Gastrocnemius medialis (tissue), 4 donors: Measurements from ENCODE around the gene KIF17. TPM values are rescaled to one million over a fixed set of nuclear protein-coding genes. Genes with fewer than 3 reads are reported as not detected.

Experiments used
- ATAC-seq, 2 donors: fragments of 150-250 bp; one replicate each; pipeline ENCODE4 v1.9.1; 2016
- DNase-seq, 2 donors: peaks; one replicate each; pipeline ENCODE4 v3.0.0-alpha.2; 2019
- H3K27ac ChIP-seq, 4 donors: fragments of 200-600 bp; sonication (generic); 1 replicate in 1 of 4; 2 replicates in 3 of 4; pipeline ENCODE4 v1.5.1; 2016 to 2018; ENCODE audit warnings: mild to moderate bottlenecking in 2 of 4, moderate library complexity in 1 of 4
- H3K27me3 ChIP-seq, 3 donors: fragments of 200-600 bp; sonication (generic) in 2 of 3; 1 replicate in 1 of 3; 2 replicates in 2 of 3; pipeline versions ENCODE4 v1.5.1 to v1.6.0; 2016 to 2019; ENCODE audit warnings: mild to moderate bottlenecking in 1 of 3, moderate library complexity in 1 of 3
- H3K36me3 ChIP-seq, 2 donors: fragments of 200-600 bp; sonication (generic) in 1 of 2; one replicate each; pipeline ENCODE4 v1.5.1; 2017 to 2018
- H3K4me1 ChIP-seq, 2 donors: fragments of 200-600 bp; sonication (generic) in 1 of 2; one replicate each; pipeline ENCODE4 v1.5.1; 2016 to 2017; ENCODE audit warnings: mild to moderate bottlenecking in 2 of 2
- H3K4me3 ChIP-seq, 4 donors: fragments of 200-600 bp; sonication (generic) in 3 of 4; 1 replicate in 1 of 4; 2 replicates in 3 of 4; pipeline ENCODE4 v1.5.1; 2016 to 2019; ENCODE audit warnings: mild to moderate bottlenecking in 2 of 4
- H3K9me3 ChIP-seq, 3 donors: fragments of 200-600 bp; sonication (generic) in 2 of 3; 1 replicate in 1 of 3; 2 replicates in 2 of 3; pipeline ENCODE4 v1.5.1; 2016 to 2019
- POLR2A ChIP-seq, 2 donors: fragments of 450-650 bp; IDR thresholded peaks; one replicate each; pipeline ENCODE4 v1.6.1; 2017; ENCODE audit warnings: antibody characterized with exemption in 2 of 2, mild to moderate bottlenecking in 2 of 2, moderate library complexity in 2 of 2
- in situ Hi-C, 4 donors: fragments of 200-750 bp; cut with MboI; loops; one replicate each; pipeline versions ENCODE4 v1.15.0 to v1.8.0; 2017; ENCODE audit warnings: low sequenced_read_pairs in 4 of 4
- intact Hi-C: fragments of 100-400 bp; cut with DNase I; formaldehyde crosslinking; loops from one replicate; pipeline ENCODE4 v1.15.1; 2023; ENCODE audit warnings: low total_unique reads
- total RNA-seq, 4 donors: library from RNA; depleted of rRNA; stranded (reverse); fragments of >200 nt; gene quantifications; one replicate each; pipeline versions ENCODE4 v1.1.0 to v1.2.3, GENCODE V29; 2016
- TF ChIP-seq, protein P1 (sequence below), 5 experiments: fragments of 450-650 bp in 3 of 5; fragments of 200-600 bp in 2 of 5; sonication (generic) in 2 of 5; IDR thresholded peaks in 4 of 5; conservative IDR thresholded peaks in 1 of 5; 1 replicate in 4 of 5; 2 replicates in 1 of 5; pipeline ENCODE4 v1.5.1; 2016 to 2019; ENCODE audit warnings: antibody characterized with exemption in 5 of 5, mild to moderate bottlenecking in 3 of 5, moderate library complexity in 3 of 5

KIF17 gene
- total RNA-seq, 4 donors from 2014 or later: 2.6 to 3.8 (median 3.0) TPM

DNA sequence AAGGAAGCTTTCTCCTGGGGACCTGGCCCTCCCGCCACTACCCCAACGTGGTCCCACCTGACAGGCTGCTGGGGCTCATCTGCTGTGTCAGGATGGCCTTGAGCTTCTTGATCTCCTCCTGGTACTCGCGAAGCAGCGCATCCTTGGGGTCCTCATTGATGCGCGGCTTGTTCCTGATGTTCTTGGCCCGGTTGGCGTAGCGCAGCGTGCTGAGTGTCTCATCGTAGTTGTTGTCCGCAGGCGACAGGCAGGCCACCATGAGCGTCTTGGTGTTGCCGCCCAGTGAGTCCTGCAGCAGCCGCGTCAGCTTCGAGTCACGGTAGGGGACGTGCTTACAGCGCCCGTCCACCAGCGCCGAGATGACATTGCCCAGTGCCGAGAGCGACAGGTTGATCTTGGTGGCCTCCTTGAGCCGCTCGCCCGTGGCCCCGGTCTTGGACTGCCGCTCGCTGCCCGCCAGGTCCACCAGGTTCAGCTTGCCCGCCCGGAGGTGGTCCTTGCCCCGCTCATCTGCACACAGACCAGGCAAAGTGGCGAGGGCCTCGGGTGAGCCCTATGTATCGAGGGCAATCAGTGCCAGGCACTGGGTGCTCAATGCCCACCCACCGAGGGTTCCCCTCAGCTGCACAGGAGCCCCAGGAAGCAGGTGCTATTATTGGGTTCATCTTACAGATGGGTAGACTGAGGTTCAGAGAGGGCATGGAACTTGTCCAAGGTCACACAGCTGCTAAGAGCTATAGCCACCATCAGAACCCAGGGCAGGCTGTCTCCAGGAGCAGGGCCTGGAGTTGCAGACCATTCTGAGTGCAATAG lies 13.2 kb downstream of the KIF17 start:
- peaks cover 6% of the 10 kb centered on the region in 2 donors for H3K4me1 ChIP-seq
- no peak overlapping the region for H3K27ac ChIP-seq
- no peak for ATAC-seq
- TF ChIP-seq, protein P1, sequence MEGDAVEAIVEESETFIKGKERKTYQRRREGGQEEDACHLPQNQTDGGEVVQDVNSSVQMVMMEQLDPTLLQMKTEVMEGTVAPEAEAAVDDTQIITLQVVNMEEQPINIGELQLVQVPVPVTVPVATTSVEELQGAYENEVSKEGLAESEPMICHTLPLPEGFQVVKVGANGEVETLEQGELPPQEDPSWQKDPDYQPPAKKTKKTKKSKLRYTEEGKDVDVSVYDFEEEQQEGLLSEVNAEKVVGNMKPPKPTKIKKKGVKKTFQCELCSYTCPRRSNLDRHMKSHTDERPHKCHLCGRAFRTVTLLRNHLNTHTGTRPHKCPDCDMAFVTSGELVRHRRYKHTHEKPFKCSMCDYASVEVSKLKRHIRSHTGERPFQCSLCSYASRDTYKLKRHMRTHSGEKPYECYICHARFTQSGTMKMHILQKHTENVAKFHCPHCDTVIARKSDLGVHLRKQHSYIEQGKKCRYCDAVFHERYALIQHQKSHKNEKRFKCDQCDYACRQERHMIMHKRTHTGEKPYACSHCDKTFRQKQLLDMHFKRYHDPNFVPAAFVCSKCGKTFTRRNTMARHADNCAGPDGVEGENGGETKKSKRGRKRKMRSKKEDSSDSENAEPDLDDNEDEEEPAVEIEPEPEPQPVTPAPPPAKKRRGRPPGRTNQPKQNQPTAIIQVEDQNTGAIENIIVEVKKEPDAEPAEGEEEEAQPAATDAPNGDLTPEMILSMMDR (IDR thresholded peaks at IDR 0.05 in 4 of 5, conservative IDR thresholded peaks at IDR 0.05 in 1 of 5): no peak
- no peak for TF ChIP-seq POLR2A (IDR thresholded peaks at IDR 0.05)
- intact Hi-C loops: no loop called here
- no peak for DNase-seq
- no peaks in the 10 kb centered on the region for H3K9me3 ChIP-seq
- H3K4me3 ChIP-seq: no peak overlapping the region
- no peaks in the 10 kb centered on the region for H3K36me3 ChIP-seq
- H3K27me3 ChIP-seq: no peaks in the 10 kb centered on the region
- in situ Hi-C loops: loop anchor here in 1 of 4 donors (25.0 kb wide), 1 partner anchor 658 kb away; no protein-coding TSS in a partner anchor

DNA sequence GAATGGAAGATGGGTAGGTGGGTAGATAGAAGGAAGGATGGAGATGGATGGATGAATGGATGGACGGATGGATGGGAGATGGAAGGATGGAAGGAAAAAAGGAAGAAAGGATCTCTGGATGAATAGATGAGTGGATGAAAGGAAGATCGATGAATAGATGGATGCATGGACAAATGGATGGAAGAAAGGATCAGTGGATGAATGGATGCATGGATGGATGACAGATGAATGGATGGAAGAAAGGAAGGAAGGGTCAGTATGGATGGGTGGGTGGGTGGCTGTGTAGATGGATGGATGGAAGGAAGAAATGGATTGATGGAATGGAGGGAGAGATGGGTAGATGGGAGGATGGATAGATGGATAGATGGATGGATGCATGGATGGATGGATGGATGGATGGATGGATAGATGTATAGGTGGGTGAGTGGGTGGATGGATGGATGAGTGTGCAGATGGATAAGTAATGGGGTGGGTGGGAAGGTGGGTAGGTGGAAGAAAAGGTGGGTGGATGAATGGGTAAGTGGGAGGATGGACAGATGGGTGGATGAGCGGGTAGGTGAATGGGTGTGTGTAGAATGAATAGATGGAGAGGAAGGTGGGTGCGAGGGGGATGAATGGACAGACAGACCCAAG lies 14.6 kb downstream of the KIF17 start:
- Histone ChIP-seq H3K27ac (no peak overlapping the region), H3K36me3 (no peaks in the 10 kb centered on the region), H3K4me3 (no peak overlapping the region), H3K9me3 (no peaks in the 10 kb centered on the region), H3K27me3 (no peaks in the 10 kb centered on the region), H3K4me1 (peaks cover 6 to 9% of the 10 kb centered on the region in 2 donors)
- ATAC-seq: no peak
- no peak for DNase-seq
- in situ Hi-C loops: loop anchor here in 1 of 4 donors (25.0 kb wide), 1 partner anchor 659 kb away; no protein-coding TSS in a partner anchor
- TF ChIP-seq POLR2A (IDR thresholded peaks at IDR 0.05): no peak
- TF ChIP-seq, protein P1 (IDR thresholded peaks at IDR 0.05 in 4 of 5, conservative IDR thresholded peaks at IDR 0.05 in 1 of 5): no peak
- intact Hi-C loops: no loop called here

DNA sequence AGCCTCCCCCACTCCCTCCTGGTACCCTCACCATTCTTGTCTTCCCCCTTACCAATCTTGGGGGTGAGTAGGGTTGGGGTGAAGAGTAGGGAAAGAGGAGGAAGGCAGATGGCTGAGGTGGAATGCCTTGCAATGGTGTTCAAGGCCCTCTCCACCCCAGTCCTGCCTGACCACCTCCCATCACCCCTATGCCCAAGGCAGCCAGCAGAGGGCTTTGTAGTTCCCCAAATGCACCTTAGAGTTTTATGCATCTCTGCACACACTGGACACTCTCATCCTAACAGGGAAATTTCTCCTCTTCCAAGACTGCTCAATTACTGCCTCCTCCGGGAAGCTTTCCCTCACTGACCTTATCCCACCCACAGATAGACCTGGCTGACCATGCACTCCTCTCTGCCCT lies 15.4 kb downstream of the KIF17 start:
- Histone ChIP-seq H3K4me1 (peaks cover 6 to 9% of the 10 kb centered on the region in 2 donors), H3K9me3 (no peaks in the 10 kb centered on the region), H3K4me3 (no peak overlapping the region), H3K27ac (no peak overlapping the region), H3K27me3 (no peaks in the 10 kb centered on the region), H3K36me3 (no peaks in the 10 kb centered on the region)
- DNase-seq (no peak), ATAC-seq (no peak)
- in situ Hi-C loops (loop anchor here in 1 of 4 donors (25.0 kb wide), 1 partner anchor 660 kb away; no protein-coding TSS in a partner anchor), intact Hi-C loops (no loop called here)
- TF ChIP-seq, protein P1 (IDR thresholded peaks at IDR 0.05 in 4 of 5, conservative IDR thresholded peaks at IDR 0.05 in 1 of 5): no peak
- TF ChIP-seq POLR2A (IDR thresholded peaks at IDR 0.05): no peak

DNA sequence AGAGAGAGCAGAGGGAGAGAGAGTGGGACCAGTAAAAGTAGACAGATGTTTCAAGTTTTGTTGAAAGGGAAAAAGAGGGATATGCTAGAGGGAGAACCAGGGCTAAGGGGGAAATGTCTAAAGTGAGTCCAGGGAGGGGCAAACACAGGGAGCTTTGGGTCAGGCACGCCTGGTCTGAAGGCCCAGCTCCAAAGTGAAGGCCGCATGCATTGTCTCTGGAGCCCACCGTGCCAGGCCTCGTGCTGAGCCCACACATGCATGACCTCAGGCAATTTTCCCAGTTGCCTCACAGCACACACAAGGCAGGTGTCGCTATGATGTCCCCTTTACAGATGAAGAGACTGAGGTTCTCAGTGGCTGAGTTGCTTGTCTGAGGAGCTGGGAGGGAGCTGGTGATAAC lies 16.0 kb downstream of the KIF17 start:
- intact Hi-C loops (no loop called here), in situ Hi-C loops (loop anchor here in 1 of 4 donors (25.0 kb wide), 1 partner anchor 660 kb away; no protein-coding TSS in a partner anchor)
- H3K27ac ChIP-seq: no peak overlapping the region
- no peak for TF ChIP-seq POLR2A (IDR thresholded peaks at IDR 0.05)
- TF ChIP-seq, protein P1 (IDR thresholded peaks at IDR 0.05 in 4 of 5, conservative IDR thresholded peaks at IDR 0.05 in 1 of 5): no peak
- H3K9me3 ChIP-seq: no peaks in the 10 kb centered on the region
- H3K4me3 ChIP-seq: no peak overlapping the region
- no peaks in the 10 kb centered on the region for H3K27me3 ChIP-seq
- DNase-seq: no peak
- H3K36me3 ChIP-seq: no peaks in the 10 kb centered on the region
- no peak for ATAC-seq
- peaks cover 6 to 12% of the 10 kb centered on the region in 2 donors for H3K4me1 ChIP-seq
